ENCODE measurements around the gene CDK17.
A peak's percentile ranks its signal among the peaks of the same experiment; 100 is the strongest.
"Not testable (repeated sequence)": the region's sequence is repeated elsewhere in the genome, so short reads cannot be mapped to it uniquely, and the experiment has no call there.

The CDK17 gene

DNA sequence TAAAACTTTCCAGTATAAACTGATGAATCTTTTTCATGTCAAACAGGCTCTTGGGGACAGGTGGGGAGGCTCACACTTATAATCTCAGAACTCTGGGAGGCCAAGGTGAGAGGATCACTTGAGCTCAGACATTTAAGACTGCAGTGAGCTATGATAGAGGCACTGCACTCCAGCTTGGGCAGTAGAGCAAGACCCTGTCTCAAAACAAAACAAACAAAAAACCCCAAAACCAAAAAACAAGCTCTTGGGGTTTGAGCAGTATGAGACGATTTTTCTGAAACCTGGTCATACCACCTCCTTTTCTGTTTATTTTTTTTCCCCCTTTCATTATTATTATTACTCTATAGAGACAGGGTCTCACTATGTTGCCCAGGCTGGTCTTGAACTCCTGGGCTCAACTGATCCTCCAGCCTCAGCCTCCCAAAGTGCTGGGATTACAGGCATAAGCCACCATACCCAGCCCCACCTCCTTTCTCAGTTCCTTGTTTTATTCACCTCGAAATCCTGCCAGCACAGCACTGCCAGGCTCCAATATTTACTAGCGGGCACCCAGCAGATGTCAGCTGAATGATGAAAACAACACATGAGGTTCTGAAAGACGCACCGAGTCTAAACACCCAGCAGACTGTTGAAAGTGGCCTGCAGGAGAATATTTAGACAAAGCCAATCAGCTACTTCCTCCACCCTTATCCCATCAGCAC, 19.5 kb upstream of the CDK17 start:
- intact Hi-C loops (cut with DNase I) = no loop called here
- DNase-seq = peak in 1 of 10 donors; percentile 19

- intact Hi-C loops (cut with DNase I); DNase-seq: not testable (repeated sequence)
Observed at GRCh38 chr12:96417688-96418087, 17.4 kb upstream of the CDK17 start.

DNA sequence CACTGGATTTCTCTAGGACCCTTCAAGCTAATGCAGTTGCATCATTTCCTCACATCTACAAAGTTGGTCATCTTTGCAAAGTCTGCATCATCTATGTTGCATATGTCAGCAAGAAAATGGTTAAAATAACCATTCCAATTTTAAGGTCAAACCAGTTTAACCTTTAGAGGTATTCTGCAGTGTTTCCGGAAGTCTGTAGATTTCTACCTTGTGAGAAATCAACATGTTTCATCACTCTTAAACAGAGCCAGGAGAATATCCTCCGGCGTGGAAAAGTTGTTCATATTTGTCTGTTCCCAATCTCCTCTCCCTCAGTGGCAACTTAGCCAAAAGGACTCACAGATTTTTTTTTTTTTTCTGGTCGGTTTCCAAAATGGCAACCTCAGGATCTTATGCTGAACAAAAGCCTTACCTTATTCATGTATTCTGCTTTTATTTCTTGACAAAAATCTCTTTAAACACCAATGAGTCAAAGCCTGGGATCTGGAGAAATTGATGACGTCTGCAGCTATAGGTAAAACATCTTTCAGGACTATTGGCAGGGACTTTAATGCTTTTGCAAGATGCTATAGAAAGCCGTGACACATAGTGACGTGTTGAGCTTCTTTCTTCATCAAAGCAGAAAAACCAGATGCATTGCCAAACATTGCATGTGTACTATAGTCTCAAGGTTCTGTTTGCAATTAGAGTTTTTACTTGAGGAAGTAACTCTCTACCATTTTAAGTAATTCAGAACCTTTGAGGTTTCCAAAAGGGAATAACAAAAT, 16.0 kb upstream of the CDK17 start:
- DNase-seq = no peak
- intact Hi-C loops (cut with DNase I) = no loop called here

DNA sequence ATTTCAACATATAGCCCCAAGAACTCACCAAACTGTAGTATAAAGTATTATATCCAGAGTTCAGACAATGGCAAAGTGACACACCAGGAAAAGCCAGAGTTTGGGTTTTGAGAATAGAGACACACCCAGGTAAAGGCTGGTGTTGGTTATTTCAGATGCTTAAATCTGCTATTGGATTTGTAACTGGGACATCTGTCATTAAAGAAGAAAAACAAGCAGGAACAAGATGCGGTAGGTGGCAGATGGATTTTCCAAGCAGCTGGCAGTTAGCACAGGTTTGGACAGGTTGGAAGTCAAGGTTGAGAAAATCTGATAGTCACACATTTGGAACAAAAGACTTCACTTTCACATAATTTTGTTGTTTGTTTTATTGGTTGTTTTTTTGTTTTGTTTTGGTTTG, 14.4 kb upstream of the CDK17 start:
- intact Hi-C loops (cut with DNase I) = no loop called here

DNA sequence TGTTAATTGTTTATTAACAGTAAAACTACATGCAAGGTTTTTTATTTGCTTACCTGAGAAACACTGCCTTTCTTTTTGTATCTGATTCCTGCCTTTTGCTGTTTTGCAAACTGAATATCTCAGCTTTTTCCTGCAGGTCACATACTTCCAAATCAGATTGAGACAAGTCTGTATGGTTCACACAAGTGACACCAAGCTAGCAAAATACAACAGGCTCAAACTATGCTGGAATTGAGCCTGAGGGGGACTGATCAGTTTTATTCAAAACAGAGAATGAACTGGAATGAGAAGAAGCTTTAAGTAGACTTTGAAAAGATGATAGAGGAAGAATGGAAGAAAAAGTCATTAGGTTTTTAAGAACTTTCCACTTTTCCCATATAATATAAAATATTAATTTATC, 12.2 kb upstream of the CDK17 start:
- intact Hi-C loops (cut with DNase I) = no loop called here
- no peak for DNase-seq

More for the DNA sequence above, 14.4 kb upstream of the CDK17 start:
- no peak for DNase-seq

GRCh38 chr12:96409731-96410130, 9.5 kb upstream of the CDK17 start:
- DNase-seq = no peak
- intact Hi-C loops (cut with DNase I) = loop anchor here (10.0 kb wide), 4 partner anchors 75 to 375 kb away; partner anchors contain the start of genes CFAP54 and LTA4H

DNA sequence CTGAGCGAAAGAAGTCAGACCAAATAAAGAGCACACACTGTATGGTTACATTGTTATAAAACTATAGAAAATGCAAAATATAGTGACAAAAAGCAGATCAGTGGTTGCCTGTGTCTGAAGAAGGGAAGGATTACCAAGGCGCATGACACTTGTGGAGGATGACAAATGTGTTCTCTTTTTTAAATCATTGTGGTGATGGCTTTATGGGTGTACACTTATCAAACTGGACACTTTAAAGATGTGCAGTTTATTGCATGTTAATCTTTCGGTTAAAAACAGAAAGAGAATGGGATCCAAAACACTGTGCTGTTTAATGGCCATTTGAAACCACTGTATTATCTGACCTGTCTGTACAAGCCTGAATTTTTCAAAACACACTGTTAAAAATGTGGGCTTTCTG, 8.8 kb upstream of the CDK17 start:
- intact Hi-C loops (cut with DNase I) = loop anchor here (10.0 kb wide), 4 partner anchors 76 to 374 kb away; partner anchors contain the start of genes CFAP54 and LTA4H

GRCh38 chr12:96407429-96408097, 7.3 kb upstream of the CDK17 start:
- intact Hi-C loops (cut with DNase I) = loop anchor here (10.0 kb wide), 4 partner anchors 77 to 373 kb away; partner anchors contain the start of genes CFAP54 and LTA4H
- not testable (repeated sequence) for DNase-seq

More for the DNA sequence above, 8.8 kb upstream of the CDK17 start:
- no peak for DNase-seq

DNA sequence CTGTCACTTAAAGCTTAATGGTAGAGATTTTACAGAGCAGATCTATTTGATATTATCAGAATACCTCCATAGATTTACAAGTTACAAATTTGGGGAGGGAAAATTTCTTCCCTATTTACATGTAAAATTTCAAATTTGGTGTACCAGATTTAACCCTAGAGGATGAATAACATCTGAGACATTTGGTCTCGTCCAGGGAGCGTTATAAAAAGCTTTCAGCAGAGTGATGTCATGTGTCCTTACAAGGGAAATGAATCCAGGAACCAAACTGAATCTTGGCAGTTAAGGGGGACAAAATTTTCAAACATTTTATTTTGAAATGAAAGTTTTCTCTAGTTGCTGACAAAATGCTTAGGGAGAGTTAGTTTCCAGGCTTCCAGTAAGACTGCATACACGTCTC, 4.5 kb upstream of the CDK17 start:
- intact Hi-C loops (cut with DNase I) = loop anchor here (10.0 kb wide), 4 partner anchors 80 to 370 kb away; partner anchors contain the start of genes CFAP54 and LTA4H
- no peak for DNase-seq

DNA sequence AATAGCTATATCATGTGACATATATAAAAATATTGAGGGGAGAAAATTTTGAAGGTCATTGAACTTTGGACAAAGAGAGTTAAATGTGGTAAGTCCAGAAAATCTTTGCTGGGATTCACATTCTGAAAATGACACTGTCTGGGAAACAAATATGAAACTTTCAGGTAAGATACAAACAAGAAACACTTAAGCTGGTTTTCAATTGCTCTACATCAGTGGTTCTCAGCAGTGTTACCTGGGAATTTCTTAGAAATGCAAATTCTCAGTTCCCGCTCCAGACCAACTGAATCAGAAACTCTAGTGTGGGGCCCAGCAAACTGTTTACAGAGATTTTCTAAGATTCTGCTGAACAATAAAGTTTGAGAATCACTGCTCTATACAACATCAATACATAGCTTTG, 3.6 kb upstream of the CDK17 start:
- DNase-seq = no peak
- intact Hi-C loops (cut with DNase I) = loop anchor here (10.0 kb wide), 4 partner anchors 81 to 369 kb away; partner anchors contain the start of genes CFAP54 and LTA4H

GRCh38 chr12:96402522-96402921, 2.3 kb upstream of the CDK17 start:
- not testable (repeated sequence) for DNase-seq
- intact Hi-C loops (cut with DNase I) = loop anchor here (10.0 kb wide), 4 partner anchors 82 to 368 kb away; partner anchors contain the start of genes CFAP54 and LTA4H

- no peak for DNase-seq
- intact Hi-C loops (cut with DNase I) = loop anchor here (10.0 kb wide), 4 partner anchors 83 to 367 kb away; partner anchors contain the start of genes CFAP54 and LTA4H
Observed at GRCh38 chr12:96402061-96402460, 1.8 kb upstream of the CDK17 start.

DNA sequence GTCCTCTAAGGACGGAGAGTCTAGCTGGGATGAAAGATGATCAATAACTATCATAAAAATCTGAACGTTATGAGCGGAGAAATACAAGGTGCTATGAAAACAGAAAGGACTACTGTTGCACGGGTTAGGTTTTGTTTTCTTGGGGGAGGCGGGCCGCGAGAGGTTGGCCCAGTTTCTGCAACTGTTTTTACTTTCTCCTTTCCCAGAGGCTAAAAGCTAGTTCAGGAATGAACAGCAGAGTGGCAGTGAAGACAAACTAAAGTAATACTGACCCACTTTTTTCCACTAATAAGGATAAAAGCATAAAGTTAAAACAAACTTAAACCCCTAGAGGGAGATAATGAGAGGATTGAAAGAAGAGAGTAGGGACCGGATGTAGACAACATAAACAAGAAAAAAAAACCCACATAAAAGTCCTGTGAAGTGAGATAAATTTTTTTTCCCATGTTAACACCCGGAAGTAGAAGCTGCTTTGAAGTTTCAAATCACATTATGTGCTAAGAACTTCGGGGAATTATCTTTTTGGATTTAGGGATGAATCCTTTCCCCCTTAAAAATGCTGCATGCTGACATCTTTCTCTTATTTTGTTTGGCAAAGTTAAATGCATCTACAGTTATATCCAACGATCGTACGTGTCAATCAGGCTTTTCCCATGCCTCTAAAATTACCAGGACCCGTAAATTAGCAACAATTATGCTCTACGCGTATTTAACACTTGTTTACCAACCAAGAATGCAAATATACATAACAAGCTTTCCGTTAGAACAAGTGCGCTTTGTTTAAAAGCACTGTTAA, 1.0 kb upstream of the CDK17 start:
- DNase-seq = peak in 3 of 10 donors; percentile 26 to 73 (median 69)

DNA sequence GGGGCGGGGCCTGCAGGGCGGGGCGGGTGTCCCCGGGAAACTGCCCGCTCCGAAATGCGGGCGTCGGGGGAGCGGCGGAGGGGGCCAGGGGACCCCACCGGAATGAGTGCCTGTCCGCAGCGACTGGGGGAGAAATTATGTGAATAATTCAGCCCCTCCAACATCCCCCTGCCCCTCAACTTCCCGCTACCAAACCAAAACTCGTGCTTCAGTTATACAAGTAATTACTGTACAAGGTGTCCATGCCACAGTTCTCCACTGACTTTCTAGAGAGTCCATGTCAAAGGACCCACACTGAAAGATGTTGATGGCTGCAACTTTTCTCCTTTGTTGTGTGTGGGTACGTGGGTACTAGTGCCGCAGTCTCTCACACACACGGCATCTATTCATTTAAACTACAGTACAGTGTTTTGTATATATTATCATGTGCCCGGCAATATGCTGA, 414 bp upstream of the CDK17 start:
- no peak for DNase-seq
- intact Hi-C loops (cut with DNase I) = loop anchor here (2.0 to 10.0 kb wide), 7 partner anchors 84 to 366 kb away; partner anchors contain the start of genes CFAP54 and LTA4H

More for the DNA sequence above, 1.0 kb upstream of the CDK17 start:
- intact Hi-C loops (cut with DNase I) = loop anchor here (2.0 to 10.0 kb wide), 7 partner anchors 84 to 366 kb away; partner anchors contain the start of genes CFAP54 and LTA4H

GRCh38 chr12:96399120-96399918, 920 bp downstream of the CDK17 start:
- intact Hi-C loops (cut with DNase I) = no loop called here
- peak; percentile 59 to 96 (median 64) for DNase-seq

- intact Hi-C loops (cut with DNase I) = no loop called here
- no peak for DNase-seq
Observed at GRCh38 chr12:96398424-96399119, 1.7 kb downstream of the CDK17 start.

GRCh38 chr12:96397756-96398423, 2.3 kb downstream of the CDK17 start:
- no peak for DNase-seq
- intact Hi-C loops (cut with DNase I) = no loop called here

DNA sequence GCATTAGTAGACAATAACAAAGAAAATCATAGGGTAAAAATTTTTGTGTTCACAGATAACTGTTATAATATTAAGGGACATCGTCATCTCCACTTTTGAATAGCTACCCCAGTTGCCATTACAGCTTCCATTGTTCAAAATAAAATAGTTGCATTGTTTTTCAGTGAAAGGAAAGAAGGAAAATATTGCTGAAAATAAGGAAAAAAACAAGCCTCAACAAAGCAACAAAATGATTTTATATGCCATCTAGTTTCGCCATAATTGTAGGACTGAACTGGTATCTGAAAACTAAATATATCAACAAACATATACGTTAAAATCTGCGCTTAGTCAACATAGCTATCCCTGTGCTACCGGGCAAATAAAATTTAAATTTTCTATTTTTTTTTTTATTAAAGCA, 3.3 kb downstream of the CDK17 start:
- intact Hi-C loops (cut with DNase I) = no loop called here

More for the DNA sequence above, 3.3 kb downstream of the CDK17 start:
- DNase-seq = no peak

All from posterior cingulate gyrus (tissue), 11 donors.